Chondrocyte (in vitro differentiated cells): ENCODE measurements around the gene SYT7. TPM values are rescaled to one million over a fixed set of nuclear protein-coding genes. Genes with fewer than 3 reads are reported as not detected.
A peak's percentile ranks its signal among the peaks of the same experiment; 100 is the strongest.

ENCODE experiments used
- DNase-seq: peaks from one replicate; pipeline ENCODE4 v3.0.0; 2021; ENCODE audit warnings: mixed read lengths, low spot score
- H3K27ac Mint-ChIP-seq: one replicate; pipeline ENCODE4 v1.8.0; 2021; ENCODE audit warnings: mild to moderate bottlenecking, moderate library complexity, mixed read lengths; ENCODE audit not compliant: unreplicated experiment
- H3K27me3 Mint-ChIP-seq: 2 replicates; pipeline ENCODE4 v1.8.0; 2021; ENCODE audit warnings: low read depth, mixed read lengths
- H3K36me3 Mint-ChIP-seq: 2 replicates; pipeline ENCODE4 v1.8.0; 2021; ENCODE audit warnings: low read depth, mixed read lengths
- H3K4me1 Mint-ChIP-seq: 2 replicates; pipeline ENCODE4 v1.8.0; 2021; ENCODE audit warnings: low read depth, mild to moderate bottlenecking, mixed read lengths
- H3K4me3 Mint-ChIP-seq: one replicate; pipeline ENCODE4 v1.8.0; 2021; ENCODE audit warnings: mild to moderate bottlenecking, moderate library complexity, mixed read lengths; ENCODE audit not compliant: unreplicated experiment
- H3K9me3 Mint-ChIP-seq: 2 replicates; pipeline ENCODE4 v1.8.0; 2021; ENCODE audit warnings: low read depth, mixed read lengths
- total RNA-seq: library from RNA; stranded (reverse); gene quantifications from 3 replicates; pipeline ENCODE4 v1.2.1, GENCODE V29; 2021
- TF ChIP-seq, protein P1 (sequence below): fragments of 200-600 bp; sonication (generic); IDR thresholded peaks from 2 replicates; pipeline ENCODE4 v1.5.0; 2021; ENCODE audit warnings: antibody characterized with exemption, mild to moderate bottlenecking, moderate library complexity

The SYT7 gene
- total RNA-seq, 1 donor from 2014 or later = 1.5 TPM

DNA sequence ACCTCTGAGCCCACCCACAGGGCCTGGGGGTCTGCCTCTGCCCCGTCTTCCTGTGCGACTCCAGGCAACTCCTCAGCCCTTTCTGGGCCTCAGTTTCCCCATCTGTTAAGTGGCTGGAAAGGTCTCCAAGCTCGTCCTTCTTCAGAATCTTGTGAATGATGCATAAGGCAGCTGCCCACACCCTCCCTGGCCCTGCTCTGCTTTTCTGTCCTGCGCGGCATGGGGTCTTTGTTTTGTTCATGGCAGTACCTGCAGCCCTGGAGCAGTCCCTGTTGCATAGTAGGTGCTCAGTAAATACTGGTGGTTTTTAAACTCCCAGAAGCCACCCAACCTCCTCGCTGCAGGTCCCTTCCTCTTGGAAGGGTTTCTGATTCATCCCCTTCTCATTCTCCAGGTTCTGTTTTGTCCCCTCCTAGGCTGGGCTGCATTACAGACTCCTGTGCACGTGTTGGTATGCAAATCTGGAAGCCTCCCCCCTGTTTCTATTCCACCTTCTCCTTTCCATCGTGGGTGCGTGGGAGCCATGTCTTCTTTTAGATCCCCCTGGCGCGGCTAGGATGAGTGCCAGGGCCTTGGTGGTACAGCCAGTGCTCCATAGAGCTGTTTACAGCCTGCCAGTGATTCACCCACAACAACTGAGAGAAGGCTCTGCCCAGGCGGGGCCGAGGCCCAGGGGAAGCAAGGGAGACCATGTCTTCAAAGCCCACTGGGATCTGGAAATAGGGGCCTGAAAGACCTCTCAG is 19.3 kb upstream of the SYT7 start:
- H3K4me1 Mint-ChIP-seq = peaks cover 30% of the 10 kb centered on the region
- no peaks in the 10 kb centered on the region for H3K27me3 Mint-ChIP-seq
- DNase-seq = no peak
- H3K4me3 Mint-ChIP-seq = no peak overlapping the region
- no peaks in the 10 kb centered on the region for H3K9me3 Mint-ChIP-seq
- no peaks in the 10 kb centered on the region for H3K36me3 Mint-ChIP-seq
- no peak overlapping the region for H3K27ac Mint-ChIP-seq
- TF ChIP-seq, protein P1, sequence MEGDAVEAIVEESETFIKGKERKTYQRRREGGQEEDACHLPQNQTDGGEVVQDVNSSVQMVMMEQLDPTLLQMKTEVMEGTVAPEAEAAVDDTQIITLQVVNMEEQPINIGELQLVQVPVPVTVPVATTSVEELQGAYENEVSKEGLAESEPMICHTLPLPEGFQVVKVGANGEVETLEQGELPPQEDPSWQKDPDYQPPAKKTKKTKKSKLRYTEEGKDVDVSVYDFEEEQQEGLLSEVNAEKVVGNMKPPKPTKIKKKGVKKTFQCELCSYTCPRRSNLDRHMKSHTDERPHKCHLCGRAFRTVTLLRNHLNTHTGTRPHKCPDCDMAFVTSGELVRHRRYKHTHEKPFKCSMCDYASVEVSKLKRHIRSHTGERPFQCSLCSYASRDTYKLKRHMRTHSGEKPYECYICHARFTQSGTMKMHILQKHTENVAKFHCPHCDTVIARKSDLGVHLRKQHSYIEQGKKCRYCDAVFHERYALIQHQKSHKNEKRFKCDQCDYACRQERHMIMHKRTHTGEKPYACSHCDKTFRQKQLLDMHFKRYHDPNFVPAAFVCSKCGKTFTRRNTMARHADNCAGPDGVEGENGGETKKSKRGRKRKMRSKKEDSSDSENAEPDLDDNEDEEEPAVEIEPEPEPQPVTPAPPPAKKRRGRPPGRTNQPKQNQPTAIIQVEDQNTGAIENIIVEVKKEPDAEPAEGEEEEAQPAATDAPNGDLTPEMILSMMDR = no peak

DNA sequence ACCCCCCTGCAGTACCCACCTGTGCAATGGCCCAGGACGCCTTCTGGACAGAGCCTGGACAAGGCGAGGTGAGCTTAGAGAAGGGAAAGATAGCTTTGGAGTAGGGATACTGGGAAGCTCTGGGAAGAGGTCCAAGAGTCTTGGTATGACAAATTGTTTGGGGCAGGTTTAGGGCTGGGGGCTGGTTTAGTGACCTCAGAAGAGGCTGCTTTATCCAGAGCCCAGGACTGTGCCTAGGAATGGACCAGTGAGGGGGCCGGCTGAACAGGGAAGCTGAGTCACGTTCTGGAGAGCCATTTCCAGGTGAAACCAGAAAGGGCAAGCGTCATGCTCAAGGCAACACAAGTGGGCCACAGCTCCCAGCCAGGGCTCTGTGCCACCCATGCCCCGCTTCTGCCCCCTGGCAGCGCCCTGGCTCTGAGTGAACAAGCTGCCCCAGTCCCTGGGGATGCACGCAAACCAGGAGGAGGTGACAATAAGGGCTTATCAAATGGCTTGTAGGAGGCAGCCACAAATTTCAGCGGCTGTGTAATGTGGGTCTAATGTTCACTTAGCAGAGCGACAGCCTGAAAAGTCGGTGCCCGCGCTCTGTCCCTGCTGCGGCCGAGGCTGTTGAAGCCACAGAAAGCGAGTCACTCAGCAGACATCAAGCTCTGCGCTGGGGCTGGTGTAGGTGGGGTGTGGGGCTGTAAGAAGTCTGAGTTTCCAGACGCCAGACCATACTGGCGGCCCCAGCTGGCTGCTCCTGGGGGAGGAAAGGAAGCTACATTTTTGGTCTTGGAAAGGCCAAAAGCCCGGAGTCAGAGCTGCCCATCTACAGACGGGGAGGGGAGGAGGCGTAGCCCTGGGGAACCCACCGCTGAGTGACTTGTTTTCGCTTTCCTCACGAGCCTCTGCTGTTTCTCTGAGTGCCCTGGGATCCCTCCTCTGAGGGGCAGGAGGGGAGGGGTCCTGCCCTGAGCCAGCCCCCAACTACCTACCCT is 18.3 kb upstream of the SYT7 start:
- H3K27ac Mint-ChIP-seq = peak overlapping the region; percentile 79
- peaks cover 3% of the 10 kb centered on the region for H3K27me3 Mint-ChIP-seq
- H3K4me1 Mint-ChIP-seq = peaks cover 33% of the 10 kb centered on the region
- no peak for DNase-seq
- H3K9me3 Mint-ChIP-seq = no peaks in the 10 kb centered on the region
- H3K4me3 Mint-ChIP-seq = peak overlapping the region; percentile 59
- no peaks in the 10 kb centered on the region for H3K36me3 Mint-ChIP-seq
- TF ChIP-seq, protein P1 = no peak

DNA sequence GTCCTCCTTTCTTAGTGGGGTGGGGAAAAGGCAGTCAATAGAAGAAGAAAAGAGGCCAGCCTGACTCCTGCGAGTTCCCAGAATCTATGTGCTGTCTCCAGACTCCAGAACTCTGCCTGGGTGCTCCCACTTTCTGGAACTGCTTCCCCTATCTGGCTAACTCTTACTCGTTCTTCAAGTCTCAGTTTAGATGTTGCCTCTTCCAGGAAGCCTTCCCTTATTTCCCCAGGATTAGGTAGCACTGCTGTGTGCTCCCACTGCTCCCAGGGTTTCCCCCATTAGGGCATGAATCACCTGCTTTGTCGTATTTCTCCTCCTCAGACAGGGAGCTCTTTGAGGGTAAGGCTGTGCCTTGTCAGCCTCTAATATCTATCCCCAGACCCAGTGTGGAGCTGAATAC is 17.5 kb upstream of the SYT7 start:
- Mint-ChIP-seq H3K9me3 (no peaks in the 10 kb centered on the region), H3K27me3 (peaks cover 6% of the 10 kb centered on the region), H3K4me3 (no peak overlapping the region), H3K4me1 (peaks cover 32% of the 10 kb centered on the region), H3K27ac (no peak overlapping the region), H3K36me3 (no peaks in the 10 kb centered on the region)
- TF ChIP-seq, protein P1 = no peak
- no peak for DNase-seq

DNA sequence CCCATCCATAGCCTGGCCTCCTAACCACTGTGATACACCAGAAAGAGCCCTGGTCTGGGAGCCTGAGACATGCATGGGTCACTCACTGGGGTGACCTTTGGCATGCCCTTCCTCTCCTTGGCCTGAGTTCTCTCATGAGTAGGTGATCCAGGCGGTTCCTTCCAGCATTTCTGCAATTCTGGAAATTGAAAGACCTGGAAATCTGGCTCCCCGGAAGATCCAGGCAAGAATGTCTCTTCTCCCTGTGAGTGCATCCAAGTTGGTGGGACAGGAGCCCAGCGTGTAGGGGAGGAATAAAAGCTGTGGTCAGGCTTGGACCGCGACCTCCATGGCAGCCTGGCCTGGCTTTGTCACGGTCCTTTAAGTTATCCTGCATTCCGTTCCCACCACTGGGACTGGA is 16.1 kb upstream of the SYT7 start:
- no peak overlapping the region for H3K27ac Mint-ChIP-seq
- H3K27me3 Mint-ChIP-seq = peaks cover 15% of the 10 kb centered on the region
- no peaks in the 10 kb centered on the region for H3K9me3 Mint-ChIP-seq
- TF ChIP-seq, protein P1 = no peak
- no peak overlapping the region for H3K4me3 Mint-ChIP-seq
- peaks cover 22% of the 10 kb centered on the region for H3K4me1 Mint-ChIP-seq
- no peak for DNase-seq
- H3K36me3 Mint-ChIP-seq = no peaks in the 10 kb centered on the region

DNA sequence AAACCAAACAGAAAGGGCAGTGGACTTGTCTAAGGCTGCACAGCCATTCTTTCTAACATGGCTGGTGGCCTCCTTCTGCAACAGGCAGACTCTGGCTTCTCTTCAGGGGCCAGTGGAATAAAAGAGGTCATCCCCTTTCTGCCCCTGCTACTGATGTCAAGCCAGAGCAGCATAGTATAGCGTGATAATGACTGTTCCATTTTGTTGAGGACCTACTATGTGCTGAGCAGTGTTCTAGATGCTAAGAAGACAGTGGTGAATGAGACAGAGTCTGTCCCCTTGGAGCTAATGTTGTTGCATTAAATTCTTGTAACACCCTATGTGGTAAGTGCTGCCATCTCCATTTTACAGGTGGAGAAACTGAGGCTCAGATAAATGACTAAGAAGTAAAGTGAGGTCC is 15.7 kb upstream of the SYT7 start:
- DNase-seq = no peak
- H3K9me3 Mint-ChIP-seq = no peaks in the 10 kb centered on the region
- H3K36me3 Mint-ChIP-seq = no peaks in the 10 kb centered on the region
- H3K27me3 Mint-ChIP-seq = peaks cover 20% of the 10 kb centered on the region
- no peak overlapping the region for H3K4me3 Mint-ChIP-seq
- no peak overlapping the region for H3K27ac Mint-ChIP-seq
- TF ChIP-seq, protein P1 = no peak
- H3K4me1 Mint-ChIP-seq = peaks cover 22% of the 10 kb centered on the region
